GM21390 (cell line): ENCODE measurements around the gene TEAD3.

Experiments
- ATAC-seq: cut with Tn5 transposase; IDR thresholded peaks from one replicate; pipeline ENCODE4 v1.9.1; 2021; ENCODE audit not compliant: unreplicated experiment

TEAD3 gene

GRCh38 chr6:35514587-35514986 is 17.7 kb upstream of the TEAD3 start:
- no peak for ATAC-seq

- no peak for ATAC-seq
Observed at GRCh38 chr6:35512740-35513139, 15.9 kb upstream of the TEAD3 start, which contains the start of gene TULP1. Gene TULP1 (minus strand): TSS chr6:35512896. CDS start chr6:35512858, 38 bp downstream.

GRCh38 chr6:35512006-35512405 is 15.1 kb upstream of the TEAD3 start:
- ATAC-seq: no peak

- no peak for ATAC-seq
Observed at GRCh38 chr6:35511562-35511941, 14.7 kb upstream of the TEAD3 start.

GRCh38 chr6:35510916-35511561 is 14.2 kb upstream of the TEAD3 start:
- ATAC-seq: no peak

GRCh38 chr6:35508542-35508941 is 11.7 kb upstream of the TEAD3 start:
- ATAC-seq: no peak

GRCh38 chr6:35508027-35508426 is 11.1 kb upstream of the TEAD3 start:
- no peak for ATAC-seq

- ATAC-seq: no peak
Observed at GRCh38 chr6:35507221-35507620, 10.3 kb upstream of the TEAD3 start.

GRCh38 chr6:35506536-35506935 is 9.7 kb upstream of the TEAD3 start:
- no peak for ATAC-seq

GRCh38 chr6:35505999-35506412 is 9.1 kb upstream of the TEAD3 start:
- no peak for ATAC-seq

GRCh38 chr6:35503534-35503933 is 6.7 kb upstream of the TEAD3 start:
- no peak for ATAC-seq

- no peak for ATAC-seq
Observed at GRCh38 chr6:35501784-35502183, 4.9 kb upstream of the TEAD3 start.

GRCh38 chr6:35500782-35501181 is 3.9 kb upstream of the TEAD3 start:
- ATAC-seq: no peak

- ATAC-seq: no peak
Observed at GRCh38 chr6:35499372-35499771, 2.5 kb upstream of the TEAD3 start.

- ATAC-seq: no peak
Observed at GRCh38 chr6:35498422-35499067, 1.7 kb upstream of the TEAD3 start.

- no peak for ATAC-seq
Observed at GRCh38 chr6:35497571-35498421, 917 bp upstream of the TEAD3 start.

GRCh38 chr6:35496036-35496840 is 641 bp downstream of the TEAD3 start:
- no peak for ATAC-seq

GRCh38 chr6:35495258-35496035 is 1.4 kb downstream of the TEAD3 start:
- ATAC-seq: no peak

- no peak for ATAC-seq
Observed at GRCh38 chr6:35494161-35494563, 2.7 kb downstream of the TEAD3 start.

- ATAC-seq: no peak
Observed at GRCh38 chr6:35493307-35493983, 3.4 kb downstream of the TEAD3 start.
